Stomach (tissue), 4 donors: Measurements from ENCODE around the gene EFCAB9.

Experiments
- CTCF ChIP-seq, 7 experiments: fragments of 450-650 bp in 4 of 7; fragments of 200-600 bp in 3 of 7; sonication (generic) in 3 of 7; IDR thresholded peaks; one replicate each; pipeline ENCODE4 v1.5.1; 2016 to 2019; ENCODE audit warnings: antibody characterized with exemption in 7 of 7, control low read depth in 2 of 7, mild to moderate bottlenecking in 1 of 7
- EP300 ChIP-seq: sonication (generic); formaldehyde crosslinking; IDR thresholded peaks from one replicate; pipeline ENCODE4 v1.6.1; 2017; ENCODE audit warnings: antibody characterized with exemption
- POLR2A ChIP-seq, 4 donors: fragments of 450-650 bp; IDR thresholded peaks; one replicate each; pipeline ENCODE4 v1.6.1; 2016; ENCODE audit warnings: antibody characterized with exemption in 4 of 4, control low read depth in 2 of 4, mild to moderate bottlenecking in 1 of 4, moderate library complexity in 1 of 4
- POLR2AphosphoS5 ChIP-seq, 3 donors: sonication (generic); formaldehyde crosslinking; IDR thresholded peaks; one replicate each; pipeline ENCODE4 v1.6.1; 2016; ENCODE audit warnings: antibody characterized with exemption in 3 of 3

- TF ChIP-seq CTCF (IDR thresholded peaks at IDR 0.05) (no peak), POLR2A (IDR thresholded peaks at IDR 0.05) (no peak), POLR2AphosphoS5 (IDR thresholded peaks at IDR 0.05) (no peak), EP300 (no peak)
Observed at GRCh38 chr5:172234031-172234430, 40.1 kb downstream of the EFCAB9 start.
